C4-2B (cell line): Measurements from ENCODE around the gene NIPAL3.

Experiments
- CTCF ChIP-seq: fragments of 450-650 bp; conservative IDR thresholded peaks from 2 replicates; pipeline ENCODE4 v1.5.1; 2017; ENCODE audit warnings: mild to moderate bottlenecking
- ZFX ChIP-seq: fragments of 450-650 bp; IDR thresholded peaks from 2 replicates; pipeline ENCODE4 v1.6.1; 2017

GRCh38 chr1:24393892-24394291, 21.7 kb upstream of the NIPAL3 start:
- TF ChIP-seq CTCF (no peak), ZFX (no peak)
